Small intestine (tissue), 7 donors: ENCODE results near the gene DPH2. TPM values are rescaled to one million over a fixed set of nuclear protein-coding genes. Genes with fewer than 3 reads are reported as not detected.

ENCODE experiments used
- DNase-seq, 2 donors: peaks; one replicate each; pipeline versions ENCODE4 v3.0.0 to v3.0.0-alpha.2; 2013
- FAIRE-seq: peaks from 2 replicates; lab custom pipeline; 2012; peaks lifted over from hg19 to GRCh38; lab: Jason Lieb, UNC
- H3K27ac ChIP-seq, 3 donors: one replicate each; pipeline ENCODE4 v1.5.1; 2013; ENCODE audit warnings: low read length in 2 of 3, mild to moderate bottlenecking in 2 of 3, control low read depth in 1 of 3, inconsistent platforms in 1 of 3, low read depth in 1 of 3, moderate library complexity in 1 of 3
- H3K27me3 ChIP-seq, 3 donors: one replicate each; pipeline ENCODE4 v1.6.1; 2013; ENCODE audit warnings: low read length in 3 of 3, inconsistent platforms in 1 of 3; ENCODE audit not compliant: control insufficient read depth in 3 of 3, insufficient read depth in 3 of 3
- H3K36me3 ChIP-seq, 3 donors: one replicate each; pipeline ENCODE4 v1.6.1; 2013; ENCODE audit warnings: low read length in 3 of 3, inconsistent platforms in 1 of 3, low read depth in 1 of 3, mild to moderate bottlenecking in 1 of 3, moderate library complexity in 1 of 3; ENCODE audit not compliant: control insufficient read depth in 3 of 3, insufficient read depth in 2 of 3
- H3K4me1 ChIP-seq, 3 donors: one replicate each; pipeline ENCODE4 v1.6.1; 2013; ENCODE audit warnings: low read length in 2 of 3, inconsistent platforms in 1 of 3, low read depth in 1 of 3, mild to moderate bottlenecking in 1 of 3, moderate library complexity in 1 of 3; ENCODE audit not compliant: control insufficient read depth in 3 of 3, insufficient read depth in 2 of 3
- H3K4me3 ChIP-seq, 3 donors: one replicate each; pipeline ENCODE4 v1.5.1; 2013; ENCODE audit warnings: low read length in 3 of 3, control low read depth in 1 of 3, inconsistent platforms in 1 of 3, low read depth in 1 of 3, mild to moderate bottlenecking in 1 of 3, moderate library complexity in 1 of 3
- H3K9me3 ChIP-seq, 2 donors: one replicate each; pipeline ENCODE4 v1.6.1; 2013; ENCODE audit warnings: low read depth in 1 of 2, low read length in 1 of 2; ENCODE audit not compliant: control insufficient read depth in 2 of 2, insufficient read depth in 1 of 2
- WGBS, 3 donors: extraction: QIAGEN DNeasy Blood & Tissue Kit; methylation state at CpG; one replicate each; pipeline ENCODE4 v1.1.7; 2013; 5-methylcytosine and 5-hydroxymethylcytosine counted together
- polyA plus RNA-seq, 4 donors: library from polyadenylated mRNA; stranded (reverse) in 3 of 4; unstranded in 1 of 4; fragments of 200-250 nt in 3 of 4; fragments of 120-200 nt in 1 of 4; gene quantifications; one replicate each; pipeline versions ENCODE4 v1.2.1 to v1.2.3, GENCODE V29; 2013
- donor health status: healthy with polysubstance abuse.
- donor health status: control.
- donor health status: control.
- donor health status: Bipolar disorder and iron deficiency.
- donor health status: healthy.

DPH2 gene
- polyA plus RNA-seq, 4 donors: 5.8 to 25.2 (median 15.6) TPM

- Histone ChIP-seq H3K4me1 (peaks cover 0 to 19% (median 4%) of the 10 kb centered on the region in 3 donors), H3K27ac (peak within 1 kb of the TSS; percentile 73 to 99 (median 86)), H3K36me3 (peaks cover 0 to 17% (median 2%) of the 10 kb centered on the region in 3 donors), H3K9me3 (no peaks in the 10 kb centered on the region), H3K4me3 (peak within 1 kb of the TSS; percentile 55 to 81 (median 81)), H3K27me3 (no peaks in the 10 kb centered on the region)
- DNase-seq (peak; percentile 95 to 99), FAIRE-seq (no peak)
- WGBS, 3 donors: 0 to 1% (median 1%) methylated on average over 50 to 74 of the region's 74 CpGs
These were observed 23.4 kb upstream of the DPH2 start, which contains the start of gene IPO13 for GRCh38 chr1:43946236-43947060. Gene IPO13, plus strand, starts transcription at chr1:43946950. Its CDS starts 651 bp downstream, at chr1:43947601.

DNA sequence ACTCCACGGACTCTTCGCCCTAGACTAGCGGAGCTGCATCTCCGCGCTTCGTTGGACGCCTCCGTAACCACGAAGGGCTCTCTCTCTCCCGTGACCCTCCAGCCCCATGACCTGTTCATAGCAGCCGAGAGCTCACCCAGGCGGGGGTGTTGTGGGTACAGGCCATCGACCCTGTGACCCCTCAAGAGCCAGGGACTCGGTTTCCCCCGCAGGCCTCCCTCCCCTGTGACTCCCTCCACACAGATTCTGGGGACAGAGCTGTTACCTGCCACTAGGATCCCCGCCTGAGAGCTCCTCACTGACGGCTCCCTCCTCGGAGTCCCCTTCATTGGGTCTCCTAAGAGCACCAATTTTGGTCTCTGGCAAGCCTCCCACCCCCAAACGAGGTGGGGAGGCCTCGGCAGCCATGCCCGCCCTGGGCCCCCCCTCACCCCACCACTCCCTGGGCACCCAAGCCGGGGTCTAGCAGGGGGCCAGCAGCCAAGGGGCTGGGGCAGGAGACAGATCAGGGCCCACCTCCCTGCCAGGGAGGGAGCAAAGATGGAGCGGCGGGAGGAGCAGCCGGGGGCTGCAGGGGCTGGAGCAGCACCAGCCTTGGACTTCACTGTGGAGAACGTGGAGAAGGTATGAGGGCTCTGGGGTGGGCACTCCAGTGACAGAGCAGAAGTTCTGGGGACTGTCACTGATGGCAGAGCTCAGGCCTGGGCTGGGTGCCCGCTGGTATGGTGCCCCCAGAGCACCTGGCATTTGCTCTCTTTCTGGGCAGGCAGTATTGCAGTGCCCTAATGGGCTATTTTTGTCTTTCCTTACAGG lies 22.5 kb upstream of the DPH2 start:
- no peaks in the 10 kb centered on the region for H3K27me3 ChIP-seq
- peak overlapping the region; percentile 73 to 99 (median 86) for H3K27ac ChIP-seq
- peaks cover 0 to 19% (median 4%) of the 10 kb centered on the region in 3 donors for H3K4me1 ChIP-seq
- DNase-seq: no peak
- WGBS, 3 donors: 2 to 6% (median 5%) methylated on average over 25 to 27 of the region's 27 CpGs
- H3K4me3 ChIP-seq: peak overlapping the region; percentile 55 to 81 (median 81)
- H3K36me3 ChIP-seq: peaks cover 0 to 17% (median 2%) of the 10 kb centered on the region in 3 donors
- FAIRE-seq: no peak
- no peaks in the 10 kb centered on the region for H3K9me3 ChIP-seq

DNA sequence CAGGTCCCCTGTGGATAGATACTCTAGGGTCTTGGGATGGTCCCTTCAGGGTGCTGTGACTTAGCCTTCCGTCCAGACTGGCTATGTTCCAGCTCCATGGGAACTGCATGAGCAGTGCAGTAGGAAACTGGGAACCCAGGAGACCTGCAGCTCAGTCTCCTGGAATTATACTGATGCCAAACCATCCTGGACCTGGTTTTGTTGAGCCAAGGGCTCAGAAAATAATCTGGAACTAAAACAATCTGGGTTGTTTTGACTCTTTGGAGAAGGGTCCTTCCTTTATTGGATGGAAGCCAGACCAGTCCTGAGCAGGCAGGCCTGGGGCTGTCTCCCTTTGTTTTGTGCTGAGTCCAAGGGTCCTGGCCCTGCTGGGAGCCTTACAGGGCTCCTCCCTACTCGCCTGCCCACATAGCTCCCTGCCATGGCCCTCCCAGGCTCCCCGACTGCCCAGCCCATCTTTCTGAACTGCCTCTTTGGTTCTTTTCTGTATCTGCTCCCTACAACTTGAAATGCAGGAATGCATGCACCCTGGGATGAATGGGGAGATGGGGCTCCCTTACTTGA lies 21.9 kb upstream of the DPH2 start:
- WGBS, 3 donors: 12 to 30% (median 21%) methylated on average over 3 of the region's 3 CpGs
- FAIRE-seq: no peak
- Histone ChIP-seq H3K27me3 (no peaks in the 10 kb centered on the region), H3K4me3 (peak overlapping the region in 2 of 3 donors; percentile 81), H3K36me3 (peaks cover 0 to 20% (median 2%) of the 10 kb centered on the region in 3 donors), H3K9me3 (no peaks in the 10 kb centered on the region), H3K27ac (no peak overlapping the region), H3K4me1 (peaks cover 0 to 19% (median 4%) of the 10 kb centered on the region in 3 donors)
- peak; percentile 22 to 24 for DNase-seq

DNA sequence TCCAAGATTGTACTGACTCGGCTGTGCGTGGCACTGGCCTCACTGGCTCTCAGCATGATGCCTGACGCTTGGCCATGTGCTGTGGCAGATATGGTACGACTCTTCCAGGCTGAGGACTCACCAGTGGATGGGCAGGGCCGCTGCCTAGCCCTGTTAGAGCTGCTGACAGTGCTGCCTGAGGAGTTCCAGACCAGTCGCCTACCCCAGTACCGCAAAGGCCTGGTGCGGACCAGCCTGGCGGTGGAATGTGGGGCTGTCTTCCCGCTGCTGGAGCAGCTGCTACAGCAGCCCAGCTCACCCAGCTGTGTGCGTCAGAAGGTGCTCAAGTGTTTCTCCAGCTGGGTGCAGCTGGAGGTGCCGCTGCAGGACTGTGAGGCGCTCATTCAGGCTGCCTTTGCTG lies 20.1 kb upstream of the DPH2 start:
- no peak for DNase-seq
- peaks cover 0 to 19% (median 4%) of the 10 kb centered on the region in 3 donors for H3K4me1 ChIP-seq
- no peak overlapping the region for H3K27ac ChIP-seq
- no peaks in the 10 kb centered on the region for H3K9me3 ChIP-seq
- no peaks in the 10 kb centered on the region for H3K27me3 ChIP-seq
- FAIRE-seq: no peak
- peaks cover 0 to 27% (median 0%) of the 10 kb centered on the region in 3 donors for H3K36me3 ChIP-seq
- H3K4me3 ChIP-seq: no peak overlapping the region
- 80 to 91% (median 90%) methylated on average over 13 of the region's 13 CpGs for WGBS, 3 donors

DNA sequence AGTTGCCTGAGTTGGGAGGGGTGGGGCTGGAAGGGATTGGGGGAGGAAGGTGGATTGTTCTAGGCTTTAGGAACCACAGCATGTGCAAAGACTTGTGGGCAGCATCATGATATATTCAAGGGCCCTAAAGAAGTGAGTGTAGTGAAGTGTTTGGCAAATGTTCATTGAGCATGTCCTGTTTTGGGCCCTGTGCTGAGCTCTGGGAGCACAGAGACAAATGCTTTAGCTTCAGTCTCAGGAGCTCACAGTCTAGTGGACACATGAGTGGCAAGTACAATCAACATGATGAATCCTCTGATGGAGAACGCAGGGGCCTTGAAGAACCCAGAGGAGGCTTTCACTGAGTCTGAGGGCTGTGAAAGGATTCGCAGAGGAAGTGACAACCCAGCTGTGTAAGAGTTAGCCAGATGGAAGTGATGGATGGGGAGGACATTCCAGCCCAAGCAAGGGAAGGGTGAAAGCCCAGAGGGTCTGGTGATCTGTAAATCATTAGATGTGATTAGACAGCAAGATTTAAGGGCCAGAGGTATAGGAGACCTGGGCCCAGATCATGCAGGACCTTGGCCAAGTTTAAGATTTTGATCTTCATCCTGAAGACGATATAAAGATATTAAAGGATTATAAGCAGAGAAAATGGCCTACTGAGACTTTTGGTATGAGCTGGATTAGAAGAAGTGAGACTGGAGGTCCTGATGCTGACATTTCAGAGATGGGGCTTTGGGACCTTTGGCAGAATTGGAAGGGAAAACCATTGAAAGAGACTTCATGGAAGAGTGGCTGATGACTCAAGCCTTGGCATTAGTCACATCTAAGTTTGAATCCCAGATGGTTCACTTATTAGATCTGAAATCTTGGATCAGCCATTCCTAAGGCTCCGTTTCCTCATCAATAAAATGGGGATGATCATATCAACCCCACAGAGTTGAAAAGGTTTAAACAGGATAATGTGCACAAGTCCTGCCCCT lies 18.5 kb upstream of the DPH2 start:
- Histone ChIP-seq H3K4me1 (peaks cover 0 to 15% (median 2%) of the 10 kb centered on the region in 3 donors), H3K27ac (no peak overlapping the region), H3K27me3 (no peaks in the 10 kb centered on the region), H3K4me3 (no peak overlapping the region), H3K36me3 (peaks cover 0 to 30% (median 1%) of the 10 kb centered on the region in 3 donors), H3K9me3 (no peaks in the 10 kb centered on the region)
- no peak for DNase-seq
- FAIRE-seq: no peak
- WGBS, 3 donors: 92 to 96% (median 93%) methylated on average over 4 of the region's 4 CpGs

GRCh38 chr1:43952731-43953346 lies 17.0 kb upstream of the DPH2 start:
- no peak overlapping the region for H3K27ac ChIP-seq
- peaks cover 1 to 45% (median 4%) of the 10 kb centered on the region in 3 donors for H3K36me3 ChIP-seq
- DNase-seq: no peak
- H3K27me3 ChIP-seq: no peaks in the 10 kb centered on the region
- WGBS, 3 donors: 82 to 83% (median 83%) methylated on average over 8 of the region's 8 CpGs
- H3K4me1 ChIP-seq: peaks cover 0 to 9% (median 2%) of the 10 kb centered on the region in 3 donors
- H3K4me3 ChIP-seq: no peak overlapping the region
- FAIRE-seq: no peak
- no peaks in the 10 kb centered on the region for H3K9me3 ChIP-seq

GRCh38 chr1:43953361-43953760 lies 16.4 kb upstream of the DPH2 start:
- peaks cover 3 to 50% (median 4%) of the 10 kb centered on the region in 3 donors for H3K36me3 ChIP-seq
- H3K4me3 ChIP-seq: no peak overlapping the region
- DNase-seq (no peak), FAIRE-seq (no peak)
- H3K27me3 ChIP-seq: no peaks in the 10 kb centered on the region
- no peaks in the 10 kb centered on the region for H3K9me3 ChIP-seq
- H3K4me1 ChIP-seq: peaks cover 0 to 4% (median 0%) of the 10 kb centered on the region in 3 donors
- no peak overlapping the region for H3K27ac ChIP-seq
- 69 to 80% (median 75%) methylated on average over 3 of the region's 3 CpGs for WGBS, 3 donors
